ENCODE results near the gene KLB. TPM values are rescaled to one million over a fixed set of nuclear protein-coding genes. Genes with fewer than 3 reads are reported as not detected.
A peak's percentile ranks its signal among the peaks of the same experiment; 100 is the strongest.
"Not testable (repeated sequence)": the region's sequence is repeated elsewhere in the genome, so short reads cannot be mapped to it uniquely, and the experiment has no call there.

The KLB gene
- total RNA-seq, 1 donor from 2014 or later, result not detected

DNA sequence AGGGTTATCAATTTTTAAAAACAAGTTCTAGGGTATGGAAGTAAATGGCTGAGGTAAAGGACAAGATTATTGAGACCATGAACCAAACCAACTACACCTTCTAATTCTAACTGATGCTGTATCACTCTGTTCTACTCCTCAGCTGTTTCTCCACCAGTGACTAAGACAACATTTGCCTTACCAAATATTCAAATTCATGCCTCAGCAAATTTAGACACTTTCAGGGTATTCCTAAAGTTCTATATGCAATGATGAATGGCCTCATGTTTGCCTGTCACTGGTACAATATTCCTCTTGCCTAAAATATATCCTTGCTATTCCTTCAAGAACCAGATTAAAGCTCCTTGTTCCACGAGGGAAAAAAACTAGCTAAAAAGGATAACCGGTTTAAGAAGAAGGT, 47.0 kb downstream of the KLB start:
- TF ChIP-seq, protein P1, sequence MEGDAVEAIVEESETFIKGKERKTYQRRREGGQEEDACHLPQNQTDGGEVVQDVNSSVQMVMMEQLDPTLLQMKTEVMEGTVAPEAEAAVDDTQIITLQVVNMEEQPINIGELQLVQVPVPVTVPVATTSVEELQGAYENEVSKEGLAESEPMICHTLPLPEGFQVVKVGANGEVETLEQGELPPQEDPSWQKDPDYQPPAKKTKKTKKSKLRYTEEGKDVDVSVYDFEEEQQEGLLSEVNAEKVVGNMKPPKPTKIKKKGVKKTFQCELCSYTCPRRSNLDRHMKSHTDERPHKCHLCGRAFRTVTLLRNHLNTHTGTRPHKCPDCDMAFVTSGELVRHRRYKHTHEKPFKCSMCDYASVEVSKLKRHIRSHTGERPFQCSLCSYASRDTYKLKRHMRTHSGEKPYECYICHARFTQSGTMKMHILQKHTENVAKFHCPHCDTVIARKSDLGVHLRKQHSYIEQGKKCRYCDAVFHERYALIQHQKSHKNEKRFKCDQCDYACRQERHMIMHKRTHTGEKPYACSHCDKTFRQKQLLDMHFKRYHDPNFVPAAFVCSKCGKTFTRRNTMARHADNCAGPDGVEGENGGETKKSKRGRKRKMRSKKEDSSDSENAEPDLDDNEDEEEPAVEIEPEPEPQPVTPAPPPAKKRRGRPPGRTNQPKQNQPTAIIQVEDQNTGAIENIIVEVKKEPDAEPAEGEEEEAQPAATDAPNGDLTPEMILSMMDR (IDR thresholded peaks at IDR 0.05; ENCODE audit: unreplicated experiment), result no peak
- H3K9me3 Mint-ChIP-seq, result no peaks in the 10 kb centered on the region
- no peaks in the 10 kb centered on the region for H3K27me3 Mint-ChIP-seq (ENCODE audit: low read depth)
- H3K27ac Mint-ChIP-seq, result no peak overlapping the region
- H3K4me3 Mint-ChIP-seq, result no peak overlapping the region
- DNase-seq (ENCODE audit: low spot score in 2 of 2, unreplicated experiment in 2 of 2), result no peak
- peaks cover 22% of the 10 kb centered on the region for H3K4me1 Mint-ChIP-seq
- H3K36me3 Mint-ChIP-seq, result peaks cover 47% of the 10 kb centered on the region

DNA sequence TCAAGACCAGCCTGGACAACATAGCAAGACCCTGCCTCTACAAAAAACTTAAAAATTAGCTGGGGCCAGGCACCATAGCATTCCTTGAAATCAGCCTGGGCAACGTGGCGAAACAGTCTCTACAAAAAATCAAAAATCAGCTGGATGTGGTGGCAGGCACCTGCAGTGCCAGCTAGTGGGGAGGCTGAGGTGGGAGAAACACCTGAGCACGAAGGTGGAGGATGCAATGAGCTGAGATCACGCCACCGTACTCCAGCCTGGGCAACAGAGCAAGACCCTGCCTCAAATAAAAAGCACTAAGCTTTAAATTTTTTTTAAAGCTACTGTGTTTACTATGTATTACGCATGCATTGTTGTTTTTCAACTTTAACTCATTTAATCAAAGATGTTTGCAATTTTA, 48.8 kb downstream of the KLB start:
- H3K4me3 Mint-ChIP-seq, result no peak overlapping the region
- H3K27me3 Mint-ChIP-seq (ENCODE audit: low read depth), result no peaks in the 10 kb centered on the region
- no peaks in the 10 kb centered on the region for H3K9me3 Mint-ChIP-seq
- TF ChIP-seq, protein P1 (IDR thresholded peaks at IDR 0.05; ENCODE audit: unreplicated experiment), result no peak
- H3K4me1 Mint-ChIP-seq, result peaks cover 29% of the 10 kb centered on the region
- H3K36me3 Mint-ChIP-seq, result peaks cover 45% of the 10 kb centered on the region
- DNase-seq (ENCODE audit: low spot score in 2 of 2, unreplicated experiment in 2 of 2), result no peak
- no peak overlapping the region for H3K27ac Mint-ChIP-seq

DNA sequence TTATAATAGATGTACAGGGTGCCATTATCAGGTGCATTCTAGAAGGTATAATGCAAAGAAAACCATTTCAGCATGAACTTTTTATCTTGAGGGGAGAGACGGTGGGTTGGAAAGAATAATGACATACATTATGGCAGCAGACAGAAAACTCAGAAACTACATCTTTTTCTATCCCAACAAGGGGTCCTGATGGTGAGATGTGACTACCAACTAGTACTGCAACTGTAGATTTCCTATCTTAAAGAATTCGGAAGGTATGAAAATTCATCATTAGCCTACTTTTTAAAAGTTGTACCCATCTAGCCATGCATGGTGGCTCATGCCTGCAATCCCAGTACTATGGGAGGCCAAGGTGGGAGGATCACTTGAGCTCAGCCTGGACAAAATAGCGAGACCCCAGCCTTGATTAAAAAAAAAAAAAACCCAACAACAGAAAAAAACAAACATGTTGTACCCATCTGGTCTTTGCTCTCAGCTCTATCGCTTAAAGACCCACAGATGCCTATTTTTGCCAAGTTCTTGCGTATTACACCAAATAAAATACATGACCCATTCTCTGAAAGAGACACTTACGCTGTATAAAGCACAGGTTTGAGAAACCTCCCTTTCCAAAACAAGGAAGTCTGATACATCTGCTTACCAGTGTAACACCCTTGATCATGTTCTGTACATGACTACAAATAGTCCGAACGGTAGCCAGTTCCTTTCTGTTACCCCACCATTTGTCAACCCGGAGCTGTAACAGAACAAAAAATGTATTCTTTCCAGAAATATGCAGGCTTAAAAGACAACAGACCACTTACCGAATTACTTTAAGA, 50.4 kb downstream of the KLB start:
- peaks cover 29% of the 10 kb centered on the region for H3K4me1 Mint-ChIP-seq
- peak overlapping the region; percentile 100 for H3K27ac Mint-ChIP-seq
- no peak for DNase-seq (ENCODE audit: low spot score in 2 of 2, unreplicated experiment in 2 of 2)
- H3K36me3 Mint-ChIP-seq, result peaks cover 39% of the 10 kb centered on the region
- no peaks in the 10 kb centered on the region for H3K27me3 Mint-ChIP-seq (ENCODE audit: low read depth)
- H3K9me3 Mint-ChIP-seq, result no peaks in the 10 kb centered on the region
- TF ChIP-seq, protein P1 (IDR thresholded peaks at IDR 0.05; ENCODE audit: unreplicated experiment), result no peak
- peak overlapping the region; percentile 97 for H3K4me3 Mint-ChIP-seq

DNA sequence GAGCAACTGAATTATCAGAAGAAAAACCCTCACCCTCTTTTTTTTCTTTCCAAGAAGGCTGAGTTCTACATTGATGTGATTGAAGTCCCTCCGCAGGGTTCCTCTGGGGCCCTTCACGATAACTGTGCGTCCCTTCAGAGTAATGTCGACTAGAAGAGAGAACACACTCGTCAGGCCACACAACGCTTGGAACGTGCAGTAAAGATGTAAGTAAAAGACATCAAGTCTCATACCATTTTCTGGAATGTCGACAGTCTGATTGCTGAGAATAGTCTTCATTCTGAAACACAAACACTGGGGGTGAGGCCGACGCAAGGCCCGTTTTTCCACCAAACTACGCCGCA, 51.4 kb downstream of the KLB start:
- peak overlapping the region; percentile 100 for H3K27ac Mint-ChIP-seq
- not testable (repeated sequence) for H3K27me3 Mint-ChIP-seq (ENCODE audit: low read depth); H3K9me3 Mint-ChIP-seq; DNase-seq (ENCODE audit: low spot score in 2 of 2, unreplicated experiment in 2 of 2)
- H3K4me3 Mint-ChIP-seq, result peak overlapping the region; percentile 97
- peaks cover 34% of the 10 kb centered on the region for H3K36me3 Mint-ChIP-seq
- H3K4me1 Mint-ChIP-seq, result peaks cover 29% of the 10 kb centered on the region

DNA sequence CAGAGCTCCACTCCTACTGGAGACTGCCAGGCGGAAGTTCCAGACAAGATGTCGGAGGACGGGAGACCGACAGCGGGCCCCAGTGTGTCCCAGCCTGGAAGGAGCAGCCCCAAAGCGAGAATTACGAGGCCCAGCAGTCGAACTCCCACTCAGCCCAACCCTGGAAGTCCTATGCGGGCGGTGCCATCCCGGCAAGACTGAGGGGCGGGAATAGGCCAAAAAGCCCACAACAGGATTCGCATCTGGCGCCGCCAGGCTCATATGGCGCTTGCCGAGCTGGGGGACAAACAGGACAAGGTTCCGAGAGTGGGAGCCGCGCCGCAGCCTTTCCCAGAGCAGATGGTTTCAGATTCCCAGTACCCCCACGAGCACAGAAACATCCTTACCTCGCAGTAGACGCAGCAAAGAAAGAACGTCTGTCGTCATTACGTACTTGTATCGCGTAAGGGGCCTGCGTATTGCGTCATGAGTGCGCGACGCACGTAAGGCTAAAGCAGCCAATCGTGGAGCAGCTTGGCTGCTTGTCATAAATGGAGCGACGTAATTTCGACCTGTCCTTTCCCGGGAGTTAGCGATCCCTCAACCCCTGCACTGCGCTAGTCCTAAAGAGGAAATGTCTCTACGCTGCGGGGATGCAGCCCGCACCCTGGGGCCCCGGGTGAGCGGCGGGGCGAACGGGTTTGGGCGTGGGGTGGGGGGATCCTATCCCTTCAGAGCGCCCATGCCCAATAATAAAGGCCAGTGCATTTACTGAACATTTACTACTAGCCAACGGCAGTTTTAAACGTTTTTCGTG, 52.0 kb downstream of the KLB start, which contains the start of the genes LIAS and RPL9:
Gene LIAS (plus strand): TSS at position 552 of the 796 bp plus-strand sequence. CDS start 62 bp downstream, at position 614.
Gene RPL9 (minus strand): TSS at position 418 of the 796 bp plus-strand sequence. CDS start 483 bp downstream, outside the sequence.
- peak within 1 kb of the TSS; percentile 97 for H3K4me3 Mint-ChIP-seq
- DNase-seq (ENCODE audit: low spot score in 2 of 2, unreplicated experiment in 2 of 2), result peak; percentile 81 to 94
- H3K36me3 Mint-ChIP-seq, result peaks cover 32% of the 10 kb centered on the region

More for the DNA sequence above, 52.0 kb downstream of the KLB start, which contains the start of the genes LIAS and RPL9:
- Mint-ChIP-seq H3K27me3 (ENCODE audit: low read depth) (no peaks in the 10 kb centered on the region), H3K9me3 (no peaks in the 10 kb centered on the region), H3K4me1 (peaks cover 29% of the 10 kb centered on the region), H3K27ac (peak within 1 kb of the TSS; percentile 100)
- TF ChIP-seq, protein P1 (IDR thresholded peaks at IDR 0.05; ENCODE audit: unreplicated experiment), result no peak

Data from mesothelial cell of epicardium (in vitro differentiated cells).